ENCODE data around the gene RHOBTB1.
"Not testable (repeated sequence)": the region's sequence is repeated elsewhere in the genome, so short reads cannot be mapped to it uniquely, and the experiment has no call there.

The RHOBTB1 gene

DNA sequence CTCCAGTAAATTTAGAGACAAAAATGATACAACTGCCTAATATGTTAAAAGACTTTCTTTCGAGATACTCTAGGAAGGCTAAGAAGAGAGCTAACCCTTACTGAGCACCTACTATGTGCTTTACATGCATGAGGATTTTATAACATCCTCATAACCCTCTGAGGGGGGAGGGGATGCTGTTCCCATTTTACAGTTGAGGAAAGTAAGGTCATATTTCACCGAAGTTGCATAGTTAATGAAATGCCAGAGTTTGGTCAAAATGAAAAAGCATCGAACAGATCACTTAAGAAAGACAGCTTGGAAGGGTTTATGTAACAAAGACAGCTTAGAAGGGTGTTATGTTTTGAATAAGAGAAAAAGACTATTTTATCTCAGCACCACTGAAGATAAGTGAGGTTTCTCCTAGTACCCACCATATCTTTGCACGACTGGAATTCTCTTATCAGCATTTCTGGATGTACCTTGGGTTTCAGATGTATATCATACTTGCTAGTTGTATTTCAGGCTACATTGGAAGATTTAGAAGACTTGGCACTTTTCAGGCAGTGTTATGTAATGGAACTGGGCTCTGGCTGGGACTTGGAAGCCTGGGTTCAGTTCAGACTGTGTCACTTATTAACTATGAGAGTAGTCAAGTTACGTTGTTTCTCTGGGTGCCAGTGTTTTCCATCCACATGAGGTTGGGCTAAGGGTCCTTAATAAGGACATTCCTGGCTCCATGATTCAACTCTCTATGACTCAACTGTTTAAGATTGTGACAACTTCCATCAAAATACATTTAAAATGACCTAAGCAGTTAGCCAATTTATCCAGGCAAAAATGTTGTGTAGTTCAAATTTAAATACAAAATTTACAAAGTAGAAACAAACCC lies 6.0 kb downstream of the RHOBTB1 start:
- DNase-seq, result no peak

DNA sequence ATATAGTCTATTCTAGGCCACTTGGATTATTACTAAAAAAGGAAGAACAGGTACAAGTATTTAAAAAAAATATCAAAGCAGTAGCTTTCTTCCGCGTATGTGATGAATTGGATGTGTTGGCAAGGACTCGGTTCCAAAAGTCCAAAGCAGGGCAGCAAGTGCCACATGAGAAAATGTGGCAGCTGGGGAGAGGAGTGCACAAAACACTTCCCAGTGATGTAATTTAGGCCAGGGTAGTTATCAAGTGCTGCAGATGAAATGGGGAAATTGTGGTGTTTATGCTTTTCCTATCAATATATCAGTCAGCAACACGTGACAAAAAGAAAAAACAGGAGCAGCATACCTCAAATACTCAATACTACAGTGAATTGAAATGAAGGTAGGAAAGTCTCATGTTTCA lies 7.0 kb downstream of the RHOBTB1 start:
- DNase-seq, result no peak

DNA sequence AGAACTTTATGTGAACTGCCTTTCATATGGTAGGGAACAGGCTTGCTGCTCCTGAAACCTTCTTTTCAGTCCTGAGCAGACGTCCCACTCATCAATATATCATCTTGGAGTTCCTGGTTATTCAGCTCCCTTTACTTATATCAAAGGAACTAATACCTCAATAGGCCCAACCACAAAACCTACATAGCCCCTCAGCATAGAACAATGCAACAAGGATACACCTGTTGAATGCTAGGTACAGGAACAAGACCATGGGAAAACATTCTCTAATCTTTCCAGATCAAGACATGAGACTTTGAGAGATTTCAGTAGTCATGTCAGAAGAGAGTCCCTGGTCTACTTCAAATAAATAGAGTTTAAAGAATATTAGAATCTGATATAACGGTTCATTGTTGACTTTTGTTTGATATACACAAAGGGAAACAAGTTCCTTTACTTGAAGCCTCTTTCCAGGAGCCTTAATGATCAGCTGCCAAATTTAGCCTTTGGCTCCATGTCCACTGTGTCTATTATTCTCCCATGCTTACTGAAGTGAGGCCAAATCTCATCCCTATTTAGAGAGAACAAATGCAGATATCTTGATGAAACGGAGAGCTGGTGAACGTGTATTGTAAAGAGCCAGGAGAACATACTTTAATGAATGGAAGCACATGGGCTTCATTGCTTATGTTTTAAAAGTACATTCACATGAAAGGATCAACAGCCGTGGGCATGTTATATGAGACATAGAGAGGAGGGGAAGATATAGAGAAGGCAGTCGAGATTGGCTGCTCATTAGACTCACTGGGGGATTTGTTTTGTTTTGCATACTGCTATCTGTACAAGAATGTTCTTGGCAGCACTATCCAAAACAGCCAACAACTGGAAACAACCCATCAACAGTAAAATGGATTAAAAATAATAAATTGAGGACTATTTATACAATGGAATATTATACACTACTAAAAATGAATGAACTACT lies 9.5 kb downstream of the RHOBTB1 start:
- DNase-seq, result no peak

DNA sequence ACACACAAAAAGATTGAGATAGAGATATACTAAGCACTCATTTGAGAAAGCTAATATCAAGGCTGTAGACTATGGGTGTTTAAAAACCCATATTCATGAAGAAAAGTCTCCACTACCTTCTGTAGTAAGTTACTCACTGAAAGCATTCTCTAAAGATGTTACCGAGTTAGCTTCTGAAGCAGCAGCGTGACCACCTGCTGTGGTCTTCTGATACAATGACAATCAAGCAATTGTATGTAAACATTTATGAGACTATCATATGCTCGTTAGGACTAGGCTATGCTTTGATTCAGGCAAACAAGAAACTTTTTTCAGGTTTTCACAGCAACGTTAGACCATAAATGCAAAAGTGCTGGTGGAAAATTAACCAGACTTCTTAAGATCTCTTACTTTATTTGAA lies 11.2 kb downstream of the RHOBTB1 start:
- DNase-seq, result no peak

DNA sequence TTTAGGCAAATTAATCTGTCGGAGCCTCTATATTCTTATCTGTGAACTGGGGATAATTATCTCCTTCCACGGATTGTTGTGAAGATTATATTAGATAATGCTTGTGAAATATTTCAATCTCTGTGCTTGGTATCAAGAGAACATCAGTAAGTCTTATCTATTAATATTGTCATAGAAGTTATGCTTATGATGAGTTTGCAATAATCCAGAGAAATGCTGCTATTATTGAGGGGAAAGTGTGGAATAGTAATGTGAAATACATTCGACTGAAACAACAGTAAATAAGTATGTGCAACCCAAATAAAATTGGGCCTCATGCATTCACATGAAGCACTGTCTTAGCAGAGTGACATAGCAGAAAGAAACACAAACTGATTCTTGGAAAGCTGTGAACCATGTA lies 13.7 kb downstream of the RHOBTB1 start:
- DNase-seq, result no peak

DNA sequence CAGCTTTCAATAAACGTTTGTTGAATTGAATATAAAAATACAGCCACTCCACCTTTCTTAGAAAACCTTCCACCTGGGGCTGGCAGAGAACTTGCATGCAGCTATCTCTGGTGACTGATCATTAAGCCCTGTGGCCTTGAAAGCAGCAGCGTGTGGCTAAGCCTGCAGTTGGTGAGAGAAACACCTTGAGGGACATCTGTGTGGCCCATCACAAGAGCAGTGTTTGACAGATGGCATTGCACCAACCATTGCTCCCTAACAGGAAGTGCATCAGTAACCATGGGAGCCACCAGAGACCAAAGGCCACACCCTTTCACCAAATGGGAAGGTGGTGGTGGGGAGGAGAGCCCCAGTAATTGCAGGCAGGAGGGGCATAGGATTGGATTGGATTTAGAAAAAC lies 22.4 kb downstream of the RHOBTB1 start:
- DNase-seq, result no peak

DNA sequence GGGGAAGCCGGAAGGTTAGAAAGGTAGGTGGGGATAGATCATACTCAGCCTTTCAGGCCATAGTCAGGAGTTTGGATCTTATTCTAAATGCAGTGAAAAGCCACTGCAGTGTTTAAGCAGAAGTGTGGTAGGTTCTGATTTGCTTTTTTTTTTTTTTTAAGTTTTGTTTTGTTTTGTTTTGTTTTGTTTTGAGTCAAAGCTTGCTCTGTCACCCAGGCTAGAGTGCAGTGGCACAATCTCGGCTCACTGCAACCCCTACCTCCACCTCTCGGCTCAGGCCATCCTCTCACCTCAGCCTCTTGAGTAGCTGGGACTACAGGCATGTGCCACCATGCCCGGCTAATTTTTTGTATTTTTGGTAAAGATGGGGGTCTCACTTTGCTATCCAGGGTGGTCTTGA lies 23.5 kb downstream of the RHOBTB1 start:
- no peak for DNase-seq

DNA sequence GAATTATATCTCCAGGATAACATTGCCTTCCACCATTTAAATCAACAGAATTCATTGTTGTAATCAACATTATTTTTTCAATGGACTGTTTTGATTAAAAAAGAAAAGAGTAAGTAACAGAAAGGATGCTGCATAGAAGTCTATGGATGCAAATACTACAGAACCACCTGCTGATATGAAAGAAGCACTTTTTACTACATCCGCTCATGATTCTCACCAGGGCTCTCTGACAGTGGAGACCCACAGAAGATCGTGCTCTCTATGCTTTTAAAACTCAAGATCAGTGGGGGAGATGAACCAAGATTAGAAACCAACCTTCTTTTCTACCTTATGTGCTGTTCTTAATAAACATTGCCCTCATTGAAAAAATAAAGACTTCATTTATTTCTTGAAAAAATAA lies 24.4 kb downstream of the RHOBTB1 start:
- no peak for DNase-seq

DNA sequence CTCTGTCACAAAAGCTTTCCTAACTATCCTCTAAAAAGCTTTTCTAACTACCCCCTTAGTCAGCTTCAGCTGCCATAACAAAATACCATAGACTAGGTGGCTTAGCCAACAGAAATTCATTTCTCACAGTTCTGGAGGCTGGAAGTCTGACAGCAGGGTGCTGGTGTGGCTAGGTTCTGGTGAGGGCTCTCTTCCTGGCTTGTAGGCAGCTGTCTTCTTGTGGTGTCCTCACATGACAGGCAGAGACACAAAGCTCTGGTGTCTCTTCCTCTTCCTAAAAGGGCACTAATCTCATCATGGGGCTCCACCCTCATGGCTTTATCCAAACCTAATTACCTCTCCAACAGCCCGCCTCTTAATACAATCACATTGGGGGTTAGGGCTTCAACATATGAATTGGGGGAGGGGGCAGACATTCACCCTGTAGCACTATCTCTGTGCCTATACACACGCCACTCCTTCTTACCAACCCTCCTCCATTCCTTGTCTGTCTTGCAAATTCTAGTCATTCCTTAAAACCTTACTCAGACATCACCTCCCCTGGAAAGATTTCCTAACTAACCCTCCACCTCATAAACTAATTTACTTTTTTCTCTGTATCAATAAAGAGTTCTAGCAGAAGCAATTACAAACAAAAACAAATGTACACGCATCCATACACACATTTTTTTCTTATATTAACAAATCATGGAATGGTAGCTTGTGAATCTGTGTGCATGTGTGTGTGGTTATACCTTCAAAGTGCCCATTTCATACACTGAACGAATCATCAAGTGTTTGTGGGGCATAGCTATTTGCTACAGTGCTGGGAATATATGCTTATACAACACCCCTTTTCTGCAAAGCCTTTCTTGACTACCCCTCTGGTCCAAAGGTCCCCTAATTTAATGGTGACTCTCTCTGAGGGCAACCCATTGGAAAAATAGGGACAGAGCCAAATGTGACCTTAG lies 26.4 kb downstream of the RHOBTB1 start:
- DNase-seq, result no peak

DNA sequence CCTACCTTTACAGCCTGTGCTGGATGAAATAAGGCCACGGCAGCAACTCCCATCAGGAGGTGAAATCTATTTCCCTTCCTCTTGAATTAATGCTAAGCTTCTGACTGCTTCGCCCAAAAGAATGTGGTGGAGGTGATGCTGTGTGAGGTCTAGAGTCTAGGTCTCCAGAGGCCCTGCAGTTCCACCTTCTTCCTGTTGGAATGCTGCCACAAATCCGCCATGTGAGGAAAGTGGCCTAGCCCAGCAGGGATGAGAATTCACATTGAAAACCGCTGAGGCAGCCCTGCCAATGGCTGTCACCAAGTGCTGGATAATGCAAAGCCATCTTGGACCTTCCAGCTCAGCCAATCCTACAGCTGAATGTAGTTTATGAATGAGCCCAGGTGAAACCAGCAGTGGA lies 28.0 kb downstream of the RHOBTB1 start:
- no peak for DNase-seq

DNA sequence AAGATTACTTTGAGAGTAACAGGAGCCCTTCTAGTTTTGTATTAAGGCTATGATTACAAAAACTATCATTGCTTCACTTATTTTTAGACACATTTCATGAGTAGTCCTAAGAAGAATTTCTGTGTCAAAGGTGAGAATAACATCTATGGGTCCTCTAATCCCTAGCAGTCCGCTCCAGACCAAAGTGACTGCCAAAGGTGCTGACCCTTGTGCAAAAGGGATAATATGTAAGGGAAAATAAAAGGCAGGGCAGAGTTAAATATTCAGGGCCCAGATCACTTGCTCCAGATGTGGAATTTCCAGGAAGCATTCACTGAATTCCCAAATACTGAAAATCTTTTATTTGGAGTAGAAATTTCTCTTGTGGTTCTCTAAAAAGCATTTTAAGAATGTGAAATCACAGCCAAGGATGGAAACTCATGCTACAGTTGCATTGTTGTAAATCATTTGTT lies 29.3 kb downstream of the RHOBTB1 start:
- DNase-seq, result no peak

DNA sequence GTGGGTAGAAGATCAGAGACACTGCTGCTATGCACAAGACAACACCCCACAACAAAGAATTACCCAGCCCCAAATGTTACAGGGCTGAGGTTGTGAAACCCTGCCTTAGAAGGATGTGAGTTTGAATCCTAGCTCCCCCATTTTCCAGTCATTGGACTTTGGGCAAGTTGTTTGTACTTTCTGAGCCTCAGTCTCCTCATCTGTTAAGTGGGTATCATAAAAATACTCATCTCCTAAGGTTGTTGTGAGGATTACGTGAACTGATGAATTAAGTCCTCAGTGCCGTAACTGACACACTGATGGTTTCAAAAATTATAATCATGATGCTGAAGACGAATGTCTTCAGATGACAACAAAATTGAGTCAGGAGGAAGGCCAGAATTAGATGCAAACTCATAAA lies 30.3 kb downstream of the RHOBTB1 start:
- DNase-seq, result no peak

DNA sequence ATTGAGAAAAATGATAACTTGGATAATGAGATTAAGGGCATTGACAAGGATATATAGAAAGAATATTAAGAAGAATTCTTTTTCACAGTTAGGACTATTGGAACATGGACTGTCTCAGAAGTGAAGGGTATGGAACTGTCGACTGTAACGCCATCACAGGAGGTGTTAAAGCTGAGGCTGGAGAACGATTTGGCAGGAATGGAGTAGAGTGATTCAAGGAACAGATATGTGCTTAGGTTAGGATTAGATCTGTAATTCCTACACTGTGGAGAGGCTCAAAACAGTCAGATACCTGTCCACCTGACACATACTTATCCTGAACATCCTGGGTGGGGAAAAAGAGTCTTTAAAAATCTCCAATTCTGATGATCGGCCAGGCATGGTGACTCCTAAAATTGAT lies 30.9 kb downstream of the RHOBTB1 start:
- DNase-seq, result no peak

DNA sequence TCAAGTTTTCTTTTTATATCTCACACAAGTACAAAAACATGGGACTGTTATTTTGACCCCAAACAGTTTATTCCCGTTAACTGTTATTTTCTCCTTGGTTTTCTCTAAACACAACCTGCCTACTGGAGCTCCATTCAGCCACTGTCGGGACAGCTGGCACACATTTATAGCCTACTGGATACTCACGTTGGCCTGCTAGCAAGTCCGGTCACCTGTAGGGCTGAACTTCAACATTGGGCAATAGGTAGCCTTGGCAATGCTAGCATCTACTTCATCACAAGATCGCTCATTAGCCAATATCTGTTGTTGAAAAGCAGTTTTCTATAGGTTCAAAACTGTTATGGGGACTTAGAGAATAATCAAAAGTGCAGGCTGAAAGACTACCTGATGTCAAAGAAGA lies 32.3 kb downstream of the RHOBTB1 start:
- no peak for DNase-seq

DNA sequence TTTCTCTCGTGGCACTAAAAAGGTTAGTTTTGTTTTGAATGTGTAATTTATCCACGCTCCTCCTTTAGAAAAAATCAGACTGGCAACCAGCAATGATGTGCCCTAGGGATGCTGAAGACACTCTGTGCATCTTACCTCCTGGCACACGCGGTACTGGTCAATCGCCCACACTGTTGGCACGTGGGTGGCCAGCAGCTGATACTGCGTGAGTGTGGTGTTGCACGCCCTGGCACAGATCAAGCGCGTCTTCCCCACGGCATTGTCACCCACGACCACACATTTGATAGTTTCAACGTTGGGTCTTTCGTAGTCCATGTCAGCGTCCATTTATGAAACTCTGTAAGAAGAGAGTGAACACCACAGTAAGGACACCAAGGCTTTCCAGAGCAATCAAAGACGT lies 32.8 kb downstream of the RHOBTB1 start:
- no peak for DNase-seq

DNA sequence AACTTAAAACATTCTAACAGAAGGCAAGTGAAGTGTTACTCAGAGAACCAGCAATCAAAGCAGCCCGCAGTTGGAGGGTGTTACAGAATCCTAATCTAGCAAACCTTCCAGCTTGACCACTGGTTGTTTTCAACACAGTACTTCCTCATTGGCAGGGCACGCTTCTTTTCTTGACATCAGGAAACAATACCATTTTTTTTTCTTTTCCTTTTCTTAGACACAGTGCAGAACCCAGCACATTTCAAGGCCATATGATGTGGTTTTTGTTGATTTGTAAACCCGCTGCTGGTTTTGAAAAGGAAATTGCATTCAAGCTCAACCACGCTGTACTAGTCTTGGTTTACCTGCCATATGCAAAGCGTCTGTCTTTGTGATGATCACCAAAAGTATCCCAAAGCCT lies 33.4 kb downstream of the RHOBTB1 start:
- DNase-seq, result no peak

DNA sequence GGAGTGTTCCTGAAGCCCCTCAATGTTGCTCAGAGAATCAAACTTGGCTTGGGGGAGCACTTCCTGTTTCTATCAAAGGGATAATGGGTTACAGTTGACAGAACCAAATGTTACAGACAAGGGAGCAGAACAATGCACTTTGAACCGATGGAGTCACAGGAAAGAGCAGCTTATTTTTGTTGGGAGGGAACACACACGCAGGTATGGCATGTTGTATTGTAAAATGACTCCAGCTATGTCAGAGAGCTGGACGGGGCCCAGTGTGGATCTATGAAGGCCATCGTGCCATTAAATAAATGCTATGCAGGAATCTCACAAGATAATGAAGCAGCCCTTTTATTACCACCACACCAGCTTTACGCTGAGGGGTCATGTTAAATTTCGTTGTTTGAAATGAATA lies 35.1 kb downstream of the RHOBTB1 start:
- DNase-seq, result no peak

DNA sequence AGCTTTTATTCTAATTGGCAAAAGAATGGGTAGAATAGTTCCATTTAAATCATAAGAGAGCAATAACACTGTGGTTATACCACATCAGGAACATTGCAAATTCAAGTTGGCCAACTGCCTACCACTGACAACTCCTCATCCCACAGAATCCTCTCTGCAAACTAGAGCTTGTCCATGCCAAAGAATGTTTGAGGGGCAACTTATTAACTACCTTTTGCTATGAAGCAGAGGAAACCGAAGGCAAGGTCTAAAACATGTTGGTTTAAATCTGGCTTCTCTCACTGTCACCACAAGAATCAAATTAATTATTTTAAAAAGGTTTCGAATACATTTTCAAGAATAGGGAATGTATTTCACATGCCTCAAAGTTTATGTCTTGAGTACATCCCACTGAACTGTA lies 36.0 kb downstream of the RHOBTB1 start:
- no peak for DNase-seq

DNA sequence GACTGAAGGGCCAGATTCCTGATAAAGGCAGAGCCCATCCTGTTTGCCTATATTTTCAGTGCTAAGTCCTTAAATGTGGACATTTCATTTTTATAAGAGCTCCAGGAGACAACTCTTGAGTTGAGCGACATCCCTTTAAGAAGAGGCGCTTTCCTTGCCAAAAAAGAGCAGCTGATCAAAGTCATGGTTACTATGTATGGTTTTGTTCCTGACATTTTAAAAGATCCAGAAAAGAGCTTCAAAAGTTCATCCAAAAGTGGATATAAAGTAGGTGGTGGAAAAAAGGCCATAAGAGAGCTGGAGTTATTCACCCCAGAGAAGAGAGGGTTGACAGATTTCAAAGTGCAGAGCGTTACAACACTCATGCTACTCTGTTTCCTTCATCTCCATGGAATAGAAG lies 36.7 kb downstream of the RHOBTB1 start:
- DNase-seq, result no peak

DNA sequence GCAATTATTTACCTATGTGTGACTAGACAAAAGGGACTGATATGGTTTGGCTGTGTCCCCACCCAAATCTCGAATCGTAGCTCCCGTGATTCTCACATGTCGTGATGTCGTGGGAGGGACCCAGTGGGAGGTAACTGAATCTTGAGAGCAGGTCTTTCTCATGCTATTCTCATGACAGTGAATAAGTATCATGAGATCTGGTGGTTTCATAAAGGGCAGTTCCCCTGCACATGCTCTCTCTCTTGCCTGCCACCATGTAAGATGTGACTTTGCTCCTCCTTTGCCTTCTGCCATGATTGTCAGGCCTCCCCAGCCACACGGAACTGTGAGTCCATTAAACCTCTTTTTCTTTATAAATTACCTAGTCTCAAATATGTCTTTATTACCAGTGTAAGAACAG lies 37.2 kb downstream of the RHOBTB1 start:
- not testable (repeated sequence) for DNase-seq

DNA sequence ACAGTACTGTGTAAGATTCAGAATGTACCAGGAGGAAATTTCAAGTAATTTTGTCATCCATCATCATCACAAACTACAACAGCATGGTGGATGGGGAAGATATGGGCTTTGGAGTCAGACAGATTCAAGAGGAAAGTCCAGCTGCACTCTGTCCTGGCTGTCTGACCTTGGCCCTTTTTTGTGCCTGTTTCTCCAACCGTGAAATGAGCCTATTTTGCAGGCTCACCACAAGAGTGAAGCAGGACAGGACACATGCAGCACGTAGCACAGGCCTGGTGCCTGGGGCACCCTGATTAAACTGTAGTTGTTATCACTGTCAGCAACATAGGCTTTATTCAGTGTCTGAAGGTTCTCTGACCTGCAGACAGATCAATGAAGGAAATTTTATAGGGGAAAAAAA lies 37.6 kb downstream of the RHOBTB1 start:
- DNase-seq, result no peak

DNA sequence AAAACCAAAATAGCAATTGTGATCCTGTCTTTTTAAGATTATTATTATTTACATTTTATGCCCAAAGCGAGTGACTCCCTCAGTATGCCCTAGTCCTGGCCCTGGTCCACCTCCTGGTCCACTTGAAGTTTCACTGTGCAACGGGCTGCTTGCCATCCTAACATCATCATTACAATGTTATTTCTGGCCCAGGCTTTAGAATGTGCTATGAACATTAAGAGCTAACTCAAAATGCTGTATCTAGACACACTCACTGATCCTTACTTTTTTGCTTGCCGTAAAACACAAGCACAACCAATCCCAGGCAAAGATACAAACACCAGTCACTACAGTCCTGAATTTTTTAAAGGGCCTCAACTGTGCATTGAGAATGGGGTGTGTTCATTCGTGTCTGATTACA lies 38.4 kb downstream of the RHOBTB1 start:
- no peak for DNase-seq

DNA sequence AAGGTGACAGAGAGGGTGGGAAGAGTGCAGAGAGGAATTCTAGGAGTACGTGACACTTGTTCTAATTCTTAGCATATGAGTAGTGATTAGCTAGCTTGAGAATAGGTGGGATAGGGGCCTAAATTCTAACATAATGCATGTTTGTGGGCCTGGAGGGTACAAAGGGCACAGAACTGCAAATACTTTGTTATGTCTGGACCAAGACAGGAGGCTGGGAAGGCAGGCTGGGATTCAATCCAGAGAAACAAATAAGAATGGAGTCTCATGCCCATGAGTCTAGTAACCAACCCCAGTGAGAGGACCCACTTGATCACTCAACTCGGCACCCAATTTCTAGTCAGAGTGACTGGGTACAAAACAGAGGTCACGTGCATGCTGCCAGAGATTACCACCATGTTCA lies 40.9 kb downstream of the RHOBTB1 start:
- DNase-seq, result no peak
